Measurements from ENCODE around the gene GPR180. TPM values are rescaled to one million over a fixed set of nuclear protein-coding genes. Genes with fewer than 3 reads are reported as not detected.
A peak's percentile ranks its signal among the peaks of the same experiment; 100 is the strongest.

The GPR180 gene
- polyA plus RNA-seq, 10 donors: 5.0 to 8.3 (median 7.5) TPM

GRCh38 chr13:94683409-94683808 is 81.8 kb downstream of the GPR180 start:
- DNase-seq: peak in 1 of 3 donors; percentile 22

Other genes starting within 250 kb of the GPR180 start
- gene DCT, start 122.2 kb upstream of the GPR180 start, polyA plus RNA-seq (ENCODE audit: insufficient read length in 10 of 10): 10 to 100 TPM in 1 of 10 donors, 1 to 10 TPM in 1, under 1 TPM in 8; 0.16 to 21.5 (median 0.31) TPM
- 10 to 100 TPM in 8 of 10 donors, 1 to 10 TPM in 2; 9.0 to 14.1 (median 10.7) TPM for gene TGDS, start 5.7 kb upstream of the GPR180 start, polyA plus RNA-seq (ENCODE audit: insufficient read length in 10 of 10)
- 1 to 10 TPM in 2 of 10 donors, under 1 TPM in 2, not detected in 6; 0.04 to 4.9 (median 1.9) TPM for gene SOX21, start 110.7 kb downstream of the GPR180 start, polyA plus RNA-seq (ENCODE audit: insufficient read length in 10 of 10)